HEK293 (cell line): ENCODE data around the gene NIF3L1.
A peak's percentile ranks its signal among the peaks of the same experiment; 100 is the strongest.

Experiments
- BCL11B ChIP-seq: fragments of 450-650 bp; formaldehyde crosslinking; IDR thresholded peaks from 2 replicates; pipeline ENCODE4 v1.5.1; 2016; ENCODE audit warnings: low read depth, missing biosample characterization, missing genetic modification characterization
- FEZF1 ChIP-seq: fragments of 450-650 bp; formaldehyde crosslinking; IDR thresholded peaks from 2 replicates; pipeline ENCODE4 v1.5.1; 2016; ENCODE audit warnings: missing biosample characterization, missing genetic modification characterization
- GLI4 ChIP-seq: fragments of 450-650 bp; formaldehyde crosslinking; IDR thresholded peaks from 2 replicates; pipeline ENCODE4 v1.5.1; 2016; ENCODE audit warnings: missing biosample characterization, missing genetic modification characterization
- INSM2 ChIP-seq: fragments of 450-650 bp; formaldehyde crosslinking; IDR thresholded peaks from 2 replicates; pipeline ENCODE4 v1.5.1; 2016; ENCODE audit warnings: missing biosample characterization, missing genetic modification characterization
- KLF7 ChIP-seq: fragments of 450-650 bp; formaldehyde crosslinking; IDR thresholded peaks from 2 replicates; pipeline ENCODE4 v1.5.1; 2016; ENCODE audit warnings: missing biosample characterization, missing genetic modification characterization, borderline replicate concordance
- KLF9 ChIP-seq: fragments of 450-650 bp; formaldehyde crosslinking; IDR thresholded peaks from 2 replicates; pipeline ENCODE4 v1.5.1; 2016; ENCODE audit warnings: missing biosample characterization, missing genetic modification characterization, low read depth
- SP2 ChIP-seq: fragments of 450-650 bp; formaldehyde crosslinking; IDR thresholded peaks from 2 replicates; pipeline ENCODE4 v1.5.1; 2016; ENCODE audit warnings: missing biosample characterization, missing genetic modification characterization
- SP7 ChIP-seq: fragments of 450-650 bp; formaldehyde crosslinking; IDR thresholded peaks from 2 replicates; pipeline ENCODE4 v1.5.1; 2016; ENCODE audit warnings: missing biosample characterization, missing genetic modification characterization
- ZBTB11 ChIP-seq: fragments of 450-650 bp; formaldehyde crosslinking; conservative IDR thresholded peaks from 2 replicates; pipeline ENCODE4 v1.5.1; 2016; ENCODE audit warnings: low read depth, missing biosample characterization, missing genetic modification characterization
- ZBTB21 ChIP-seq: fragments of 450-650 bp; formaldehyde crosslinking; IDR thresholded peaks from 2 replicates; pipeline ENCODE4 v1.5.1; 2017; ENCODE audit warnings: missing biosample characterization, missing genetic modification characterization
- ZFP41 ChIP-seq: fragments of 450-650 bp; formaldehyde crosslinking; IDR thresholded peaks from 2 replicates; pipeline ENCODE4 v1.5.1; 2016; ENCODE audit warnings: missing biosample characterization, missing genetic modification characterization, borderline replicate concordance
- ZNF112 ChIP-seq: fragments of 450-650 bp; formaldehyde crosslinking; IDR thresholded peaks from 2 replicates; pipeline ENCODE4 v1.5.0; 2017; ENCODE audit warnings: missing biosample characterization, missing genetic modification characterization
- ZNF169 ChIP-seq: fragments of 450-650 bp; formaldehyde crosslinking; IDR thresholded peaks from 2 replicates; pipeline ENCODE4 v1.5.1; 2016; ENCODE audit warnings: missing biosample characterization, missing genetic modification characterization
- ZNF2 ChIP-seq: fragments of 450-650 bp; formaldehyde crosslinking; IDR thresholded peaks from 2 replicates; pipeline ENCODE4 v1.5.1; 2016; ENCODE audit warnings: missing biosample characterization, missing genetic modification characterization
- ZNF211 ChIP-seq: fragments of 450-650 bp; formaldehyde crosslinking; IDR thresholded peaks from 2 replicates; pipeline ENCODE4 v1.5.1; 2016; ENCODE audit warnings: low read depth, missing biosample characterization, missing genetic modification characterization
- ZNF24 ChIP-seq: fragments of 450-650 bp; formaldehyde crosslinking; IDR thresholded peaks from 2 replicates; pipeline ENCODE4 v1.5.1; 2016; ENCODE audit warnings: missing biosample characterization, missing genetic modification characterization
- ZNF311 ChIP-seq: fragments of 450-650 bp; formaldehyde crosslinking; IDR thresholded peaks from 2 replicates; pipeline ENCODE4 v1.5.1; 2017; ENCODE audit warnings: missing biosample characterization, missing genetic modification characterization, borderline replicate concordance
- ZNF324 ChIP-seq: fragments of 450-650 bp; formaldehyde crosslinking; IDR thresholded peaks from 2 replicates; pipeline ENCODE4 v1.5.1; 2016; ENCODE audit warnings: missing biosample characterization, missing genetic modification characterization
- ZNF423 ChIP-seq: fragments of 450-650 bp; formaldehyde crosslinking; IDR thresholded peaks from 2 replicates; pipeline ENCODE4 v1.5.1; 2016; ENCODE audit warnings: missing biosample characterization, missing genetic modification characterization
- ZNF426 ChIP-seq: fragments of 450-650 bp; formaldehyde crosslinking; IDR thresholded peaks from 2 replicates; pipeline ENCODE4 v1.5.1; 2017; ENCODE audit warnings: missing biosample characterization, missing genetic modification characterization, mild to moderate bottlenecking, inconsistent platforms, moderate library complexity
- ZNF514 ChIP-seq: fragments of 450-650 bp; formaldehyde crosslinking; IDR thresholded peaks from 2 replicates; pipeline ENCODE4 v1.5.1; 2016; ENCODE audit warnings: missing biosample characterization, missing genetic modification characterization
- ZNF530 ChIP-seq: fragments of 450-650 bp; formaldehyde crosslinking; IDR thresholded peaks from 2 replicates; pipeline ENCODE4 v1.5.1; 2016; ENCODE audit warnings: low read depth, missing biosample characterization, missing genetic modification characterization
- ZNF544 ChIP-seq: fragments of 450-650 bp; formaldehyde crosslinking; IDR thresholded peaks from 2 replicates; pipeline ENCODE4 v1.5.0; 2017; ENCODE audit warnings: missing biosample characterization, missing genetic modification characterization
- ZNF561 ChIP-seq: fragments of 450-650 bp; IDR thresholded peaks from 2 replicates; pipeline ENCODE4 v1.5.1; 2018; ENCODE audit warnings: missing biosample characterization, missing genetic modification characterization, borderline replicate concordance
- ZNF571 ChIP-seq: fragments of 450-650 bp; formaldehyde crosslinking; IDR thresholded peaks from 2 replicates; pipeline ENCODE4 v1.5.0; 2017; ENCODE audit warnings: missing biosample characterization, missing genetic modification characterization
- ZNF600 ChIP-seq: fragments of 450-650 bp; formaldehyde crosslinking; IDR thresholded peaks from 2 replicates; pipeline ENCODE4 v1.5.1; 2016; ENCODE audit warnings: missing biosample characterization, missing genetic modification characterization
- ZNF624 ChIP-seq: fragments of 450-650 bp; formaldehyde crosslinking; IDR thresholded peaks from 2 replicates; pipeline ENCODE4 v1.5.1; 2017; ENCODE audit warnings: missing biosample characterization, missing genetic modification characterization
- ZNF660 ChIP-seq: fragments of 450-650 bp; IDR thresholded peaks from 2 replicates; pipeline ENCODE4 v1.5.1; 2018; ENCODE audit warnings: missing biosample characterization, mild to moderate bottlenecking, missing genetic modification characterization
- ZNF677 ChIP-seq: fragments of 450-650 bp; IDR thresholded peaks from 2 replicates; pipeline ENCODE4 v1.5.0; 2018; ENCODE audit warnings: missing biosample characterization, mild to moderate bottlenecking, missing genetic modification characterization, moderate library complexity
- ZNF707 ChIP-seq: fragments of 450-650 bp; formaldehyde crosslinking; IDR thresholded peaks from 2 replicates; pipeline ENCODE4 v1.5.1; 2016; ENCODE audit warnings: missing biosample characterization, missing genetic modification characterization
- ZNF777 ChIP-seq: fragments of 450-650 bp; formaldehyde crosslinking; IDR thresholded peaks from 2 replicates; pipeline ENCODE4 v1.5.1; 2017; ENCODE audit warnings: missing biosample characterization, missing genetic modification characterization, borderline replicate concordance
- TF ChIP-seq, protein P1 (sequence below): fragments of 450-650 bp; formaldehyde crosslinking; IDR thresholded peaks from 2 replicates; pipeline ENCODE4 v1.5.1; 2016; ENCODE audit warnings: missing biosample characterization, missing genetic modification characterization
- TF ChIP-seq, protein P2 (sequence below): fragments of 450-650 bp; formaldehyde crosslinking; IDR thresholded peaks from 2 replicates; pipeline ENCODE4 v1.5.1; 2017; ENCODE audit warnings: missing biosample characterization, missing genetic modification characterization

NIF3L1 gene

DNA sequence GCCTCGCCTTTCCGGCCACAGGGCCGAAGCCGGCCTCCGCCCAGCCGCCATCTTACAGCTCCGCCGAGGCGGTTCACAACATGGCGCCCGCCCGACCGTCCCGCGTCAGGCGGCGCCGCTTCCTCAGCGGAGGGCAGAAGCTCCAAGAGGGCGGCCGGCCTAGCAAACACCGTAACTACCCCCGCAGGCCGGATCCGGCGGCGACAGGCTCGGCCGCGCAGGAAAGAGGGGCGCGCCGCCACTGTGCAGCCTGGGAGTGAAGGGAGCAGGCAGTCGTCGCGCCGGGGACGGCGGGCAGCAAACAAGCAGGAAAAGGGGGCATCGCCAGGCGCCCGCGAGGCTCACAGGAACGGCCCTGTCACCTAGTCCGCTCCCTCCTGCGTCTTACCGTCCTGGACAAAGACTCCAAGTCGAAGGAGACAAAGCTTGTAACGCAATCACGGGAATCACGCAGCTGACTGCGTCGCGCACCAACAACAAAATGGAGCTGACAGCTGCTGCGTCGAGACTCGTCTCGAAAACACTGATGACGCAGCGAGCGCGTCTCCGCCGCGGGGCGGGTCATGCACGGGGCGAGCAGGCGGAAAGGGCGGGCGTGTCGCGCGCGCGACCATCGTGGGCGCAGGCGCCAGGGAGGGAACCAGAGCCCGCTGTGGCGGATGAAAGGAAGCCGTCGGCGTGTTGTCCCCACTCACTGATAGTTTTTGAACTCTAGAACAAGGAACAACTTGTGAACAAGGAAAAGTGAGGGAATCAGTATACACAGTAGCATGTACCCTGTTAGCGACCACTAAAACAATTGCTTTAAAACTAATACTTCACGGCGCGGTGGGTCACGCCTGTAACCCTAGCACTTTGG lies 24.8 kb upstream of the NIF3L1 start, which contains the start of gene CLK1 (continued):
- TF ChIP-seq KLF7, result peak; percentile 61; the same call in 1 of the 2 replicates
- TF ChIP-seq ZNF426 (tag by site-specific recombination), result no peak
- no peak for TF ChIP-seq INSM2 (tag by site-specific recombination)
- peak; percentile 93 for TF ChIP-seq ZBTB21 (tag by site-specific recombination)
- no peak for TF ChIP-seq BCL11B (tag by site-specific recombination)
- TF ChIP-seq ZNF600 (tag by site-specific recombination), result peak; percentile 41; the same call in 1 of the 2 replicates
- TF ChIP-seq ZNF707, result no peak
- no peak for TF ChIP-seq GLI4 (tag by site-specific recombination)
- peak; percentile 65; the same call in 1 of the 2 replicates for TF ChIP-seq ZNF660 (tag by site-specific recombination)
- TF ChIP-seq ZNF311, result no peak
- TF ChIP-seq ZNF514, result no peak
- peak; percentile 14 for TF ChIP-seq ZNF2 (tag by site-specific recombination)
- TF ChIP-seq ZNF777, result peak; percentile 60; the same call in 1 of the 2 replicates
- TF ChIP-seq KLF9 (tag by site-specific recombination), result peak; percentile 67
- no peak for TF ChIP-seq ZNF423 (tag by site-specific recombination)
- TF ChIP-seq, protein P1, sequence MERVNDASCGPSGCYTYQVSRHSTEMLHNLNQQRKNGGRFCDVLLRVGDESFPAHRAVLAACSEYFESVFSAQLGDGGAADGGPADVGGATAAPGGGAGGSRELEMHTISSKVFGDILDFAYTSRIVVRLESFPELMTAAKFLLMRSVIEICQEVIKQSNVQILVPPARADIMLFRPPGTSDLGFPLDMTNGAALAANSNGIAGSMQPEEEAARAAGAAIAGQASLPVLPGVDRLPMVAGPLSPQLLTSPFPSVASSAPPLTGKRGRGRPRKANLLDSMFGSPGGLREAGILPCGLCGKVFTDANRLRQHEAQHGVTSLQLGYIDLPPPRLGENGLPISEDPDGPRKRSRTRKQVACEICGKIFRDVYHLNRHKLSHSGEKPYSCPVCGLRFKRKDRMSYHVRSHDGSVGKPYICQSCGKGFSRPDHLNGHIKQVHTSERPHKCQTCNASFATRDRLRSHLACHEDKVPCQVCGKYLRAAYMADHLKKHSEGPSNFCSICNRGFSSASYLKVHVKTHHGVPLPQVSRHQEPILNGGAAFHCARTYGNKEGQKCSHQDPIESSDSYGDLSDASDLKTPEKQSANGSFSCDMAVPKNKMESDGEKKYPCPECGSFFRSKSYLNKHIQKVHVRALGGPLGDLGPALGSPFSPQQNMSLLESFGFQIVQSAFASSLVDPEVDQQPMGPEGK (tag by site-specific recombination), result 0 out of 2 replicates have a peak, but pooled peaks have one; percentile 23
- TF ChIP-seq ZNF211, result no peak
- peak; percentile 80 for TF ChIP-seq SP2 (tag by site-specific recombination)
- TF ChIP-seq ZNF571, result no peak
- no peak for TF ChIP-seq ZNF530 (tag by site-specific recombination)
- TF ChIP-seq ZNF324 (tag by site-specific recombination), result peak; percentile 32; the same call in 1 of the 2 replicates
- TF ChIP-seq ZNF624 (tag by site-specific recombination), result no peak
- no peak for TF ChIP-seq ZNF677 (tag by site-specific recombination)
- TF ChIP-seq ZFP41 (tag by site-specific recombination), result no peak
- TF ChIP-seq ZNF561 (tag by site-specific recombination), result no peak
- TF ChIP-seq ZBTB11, result peak; percentile 45; the same call in 1 of the 2 replicates
- no peak for TF ChIP-seq FEZF1 (tag by site-specific recombination)
- TF ChIP-seq, protein P2, sequence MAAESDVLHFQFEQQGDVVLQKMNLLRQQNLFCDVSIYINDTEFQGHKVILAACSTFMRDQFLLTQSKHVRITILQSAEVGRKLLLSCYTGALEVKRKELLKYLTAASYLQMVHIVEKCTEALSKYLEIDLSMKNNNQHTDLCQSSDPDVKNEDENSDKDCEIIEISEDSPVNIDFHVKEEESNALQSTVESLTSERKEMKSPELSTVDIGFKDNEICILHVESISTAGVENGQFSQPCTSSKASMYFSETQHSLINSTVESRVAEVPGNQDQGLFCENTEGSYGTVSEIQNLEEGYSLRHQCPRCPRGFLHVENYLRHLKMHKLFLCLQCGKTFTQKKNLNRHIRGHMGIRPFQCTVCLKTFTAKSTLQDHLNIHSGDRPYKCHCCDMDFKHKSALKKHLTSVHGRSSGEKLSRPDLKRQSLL (tag by site-specific recombination), result no peak
- TF ChIP-seq ZNF112, result no peak
- TF ChIP-seq ZNF169 (tag by site-specific recombination), result no peak
- TF ChIP-seq ZNF544 (tag by site-specific recombination), result no peak
- TF ChIP-seq SP7 (tag by site-specific recombination), result peak; percentile 74
- TF ChIP-seq ZNF24 (tag by site-specific recombination), result 0 out of 2 replicates have a peak, but pooled peaks have one; percentile 5
